Neural cell (in vitro differentiated cells): Measurements from ENCODE around the gene ATXN7L3. TPM values are rescaled to one million over a fixed set of nuclear protein-coding genes. Genes with fewer than 3 reads are reported as not detected.
"Not testable (repeated sequence)": the region's sequence is repeated elsewhere in the genome, so short reads cannot be mapped to it uniquely, and the experiment has no call there.

Experiments
- H2AFZ ChIP-seq: fragments of 200-600, 300-800 bp; sonication (generic), shearing (Covaris generic); 2 replicates; pipeline ENCODE4 v1.6.0; 2014; ENCODE audit warnings: low read depth, mild to moderate bottlenecking, antibody characterized with exemption, low read length, moderate library complexity
- H3F3A ChIP-seq: fragments of 200-600 bp; shearing (Covaris generic); 2 replicates; pipeline ENCODE4 v1.6.1; 2016; ENCODE audit warnings: mild to moderate bottlenecking, moderate library complexity, mixed read lengths, antibody characterized with exemption, low read length; ENCODE audit not compliant: insufficient read depth, poor library complexity, severe bottlenecking
- H3K27ac ChIP-seq: fragments of 200-600, 300-800 bp; sonication (generic), shearing (Covaris generic); 2 replicates; pipeline ENCODE4 v1.5.1; 2014; ENCODE audit warnings: mild to moderate bottlenecking, low read length, moderate library complexity
- H3K27me3 ChIP-seq: fragments of 300-800, 200-600 bp; sonication (generic), shearing (Covaris generic); 2 replicates; pipeline ENCODE4 v1.6.0; 2014; ENCODE audit warnings: mild to moderate bottlenecking, low read depth, low read length, moderate library complexity; ENCODE audit not compliant: insufficient read depth
- H3K36me3 ChIP-seq: fragments of 300-800, 200-600 bp; sonication (generic), shearing (Covaris generic); 2 replicates; pipeline ENCODE4 v1.5.1; 2014; ENCODE audit warnings: mild to moderate bottlenecking, antibody characterized with exemption, low read length, moderate library complexity; ENCODE audit not compliant: insufficient read depth
- H3K4me2 ChIP-seq: fragments of 300-800, 200-600 bp; sonication (generic), shearing (Covaris generic); 2 replicates; pipeline ENCODE4 v1.6.0; 2014; ENCODE audit warnings: mild to moderate bottlenecking, low read length
- H3K4me3 ChIP-seq: fragments of 300-800, 200-600 bp; sonication (generic), shearing (Covaris generic); 2 replicates; pipeline ENCODE4 v1.5.1; 2014; ENCODE audit warnings: mild to moderate bottlenecking, low read length, moderate library complexity
- H3K79me2 ChIP-seq: fragments of 200-600 bp; shearing (Covaris generic); replicated peaks from 2 replicates; pipeline ENCODE4 v1.6.0; 2014; ENCODE audit warnings: mild to moderate bottlenecking, low read length, moderate library complexity; ENCODE audit not compliant: insufficient read depth
- H3K9ac ChIP-seq: fragments of 300-800, 200-600 bp; sonication (generic), shearing (Covaris generic); 2 replicates; pipeline ENCODE4 v1.6.1; 2016; ENCODE audit warnings: mild to moderate bottlenecking, low read length, mixed read lengths
- H3K9me2 ChIP-seq: fragments of 200-600 bp; shearing (Covaris generic); 2 replicates; pipeline ENCODE4 v1.6.1; 2016; ENCODE audit warnings: mild to moderate bottlenecking, low read length, mixed read lengths; ENCODE audit not compliant: insufficient read depth
- H3K9me3 ChIP-seq: fragments of 200-600, 300-800 bp; sonication (generic), shearing (Covaris generic); 2 replicates; pipeline ENCODE4 v1.6.1; 2016; ENCODE audit warnings: mild to moderate bottlenecking, mixed run types, low read length, moderate library complexity, mixed read lengths
- H4K20me1 ChIP-seq: fragments of 200-600 bp; shearing (Covaris generic); 2 replicates; pipeline ENCODE4 v1.6.1; 2016; ENCODE audit warnings: mild to moderate bottlenecking, mixed run types; ENCODE audit not compliant: insufficient read depth
- EP300 ChIP-seq: fragments of 450-650 bp; conservative IDR thresholded peaks from 2 replicates; pipeline ENCODE4 v1.6.1; 2014; ENCODE audit warnings: antibody characterized with exemption, mild to moderate bottlenecking, moderate library complexity; ENCODE audit not compliant: poor library complexity, severe bottlenecking
- EZH2 ChIP-seq: fragments of 200-600, 300-800 bp; shearing (Covaris generic), sonication (generic); IDR thresholded peaks from 2 replicates; pipeline ENCODE4 v1.6.1; 2014; ENCODE audit warnings: antibody characterized with exemption, low read length, borderline replicate concordance, mild to moderate bottlenecking; ENCODE audit not compliant: insufficient read depth, poor library complexity, severe bottlenecking
- MXI1 ChIP-seq: fragments of 450-650 bp; conservative IDR thresholded peaks from 2 replicates; pipeline ENCODE4 v1.6.1; 2014; ENCODE audit warnings: antibody characterized with exemption, mild to moderate bottlenecking; ENCODE audit not compliant: poor library complexity, severe bottlenecking
- POLR2AphosphoS5 ChIP-seq: IDR thresholded peaks from 2 replicates; pipeline ENCODE4 v1.6.1; 2012
- RAD21 ChIP-seq: fragments of 450-650 bp; conservative IDR thresholded peaks from 2 replicates; pipeline ENCODE4 v1.6.1; 2014; ENCODE audit warnings: antibody characterized with exemption, mild to moderate bottlenecking, moderate library complexity
- SMC3 ChIP-seq: fragments of 450-650 bp; conservative IDR thresholded peaks from 2 replicates; pipeline ENCODE4 v1.6.1; 2014; ENCODE audit warnings: antibody characterized with exemption, mild to moderate bottlenecking, moderate library complexity; ENCODE audit not compliant: poor library complexity
- TAF1 ChIP-seq: IDR thresholded peaks from 2 replicates; pipeline ENCODE4 v1.6.1; 2012; ENCODE audit warnings: low read depth
- polyA plus RNA-seq: library from polyadenylated mRNA; depleted of rRNA; stranded (reverse); fragments of >200 nt; gene quantifications from 2 replicates; pipeline ENCODE4 v1.2.3, GENCODE V29; 2014
- TF ChIP-seq, protein P1 (sequence below): fragments of 450-650 bp; IDR thresholded peaks from 2 replicates; pipeline ENCODE4 v1.5.1; 2014; ENCODE audit warnings: antibody characterized with exemption, mild to moderate bottlenecking, moderate library complexity; ENCODE audit not compliant: poor library complexity, severe bottlenecking
- TF ChIP-seq, protein P2 (sequence below): IDR thresholded peaks from 2 replicates; pipeline ENCODE4 v1.6.1; 2012; ENCODE audit warnings: borderline replicate concordance

ATXN7L3 gene
- polyA plus RNA-seq, 1 donor from 2014 or later, result 97.2 TPM

- Histone ChIP-seq H4K20me1 (no peaks in the 10 kb centered on the region), H3K27ac (no peak overlapping the region), H3K4me2 (no peak overlapping the region), H3K9ac (no peak overlapping the region), H3K9me2 (no peaks in the 10 kb centered on the region), H3K36me3 (no peaks in the 10 kb centered on the region), H3F3A (no peaks in the 10 kb centered on the region), H3K4me3 (no peak overlapping the region), H3K79me2 (no peaks in the 10 kb centered on the region), H3K27me3 (no peaks in the 10 kb centered on the region), H2AFZ (no peak overlapping the region), H3K9me3 (no peaks in the 10 kb centered on the region)
- TF ChIP-seq MXI1, result no peak
- TF ChIP-seq SMC3, result no peak
- TF ChIP-seq, protein P1, sequence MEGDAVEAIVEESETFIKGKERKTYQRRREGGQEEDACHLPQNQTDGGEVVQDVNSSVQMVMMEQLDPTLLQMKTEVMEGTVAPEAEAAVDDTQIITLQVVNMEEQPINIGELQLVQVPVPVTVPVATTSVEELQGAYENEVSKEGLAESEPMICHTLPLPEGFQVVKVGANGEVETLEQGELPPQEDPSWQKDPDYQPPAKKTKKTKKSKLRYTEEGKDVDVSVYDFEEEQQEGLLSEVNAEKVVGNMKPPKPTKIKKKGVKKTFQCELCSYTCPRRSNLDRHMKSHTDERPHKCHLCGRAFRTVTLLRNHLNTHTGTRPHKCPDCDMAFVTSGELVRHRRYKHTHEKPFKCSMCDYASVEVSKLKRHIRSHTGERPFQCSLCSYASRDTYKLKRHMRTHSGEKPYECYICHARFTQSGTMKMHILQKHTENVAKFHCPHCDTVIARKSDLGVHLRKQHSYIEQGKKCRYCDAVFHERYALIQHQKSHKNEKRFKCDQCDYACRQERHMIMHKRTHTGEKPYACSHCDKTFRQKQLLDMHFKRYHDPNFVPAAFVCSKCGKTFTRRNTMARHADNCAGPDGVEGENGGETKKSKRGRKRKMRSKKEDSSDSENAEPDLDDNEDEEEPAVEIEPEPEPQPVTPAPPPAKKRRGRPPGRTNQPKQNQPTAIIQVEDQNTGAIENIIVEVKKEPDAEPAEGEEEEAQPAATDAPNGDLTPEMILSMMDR, result no peak
- TF ChIP-seq, protein P2, sequence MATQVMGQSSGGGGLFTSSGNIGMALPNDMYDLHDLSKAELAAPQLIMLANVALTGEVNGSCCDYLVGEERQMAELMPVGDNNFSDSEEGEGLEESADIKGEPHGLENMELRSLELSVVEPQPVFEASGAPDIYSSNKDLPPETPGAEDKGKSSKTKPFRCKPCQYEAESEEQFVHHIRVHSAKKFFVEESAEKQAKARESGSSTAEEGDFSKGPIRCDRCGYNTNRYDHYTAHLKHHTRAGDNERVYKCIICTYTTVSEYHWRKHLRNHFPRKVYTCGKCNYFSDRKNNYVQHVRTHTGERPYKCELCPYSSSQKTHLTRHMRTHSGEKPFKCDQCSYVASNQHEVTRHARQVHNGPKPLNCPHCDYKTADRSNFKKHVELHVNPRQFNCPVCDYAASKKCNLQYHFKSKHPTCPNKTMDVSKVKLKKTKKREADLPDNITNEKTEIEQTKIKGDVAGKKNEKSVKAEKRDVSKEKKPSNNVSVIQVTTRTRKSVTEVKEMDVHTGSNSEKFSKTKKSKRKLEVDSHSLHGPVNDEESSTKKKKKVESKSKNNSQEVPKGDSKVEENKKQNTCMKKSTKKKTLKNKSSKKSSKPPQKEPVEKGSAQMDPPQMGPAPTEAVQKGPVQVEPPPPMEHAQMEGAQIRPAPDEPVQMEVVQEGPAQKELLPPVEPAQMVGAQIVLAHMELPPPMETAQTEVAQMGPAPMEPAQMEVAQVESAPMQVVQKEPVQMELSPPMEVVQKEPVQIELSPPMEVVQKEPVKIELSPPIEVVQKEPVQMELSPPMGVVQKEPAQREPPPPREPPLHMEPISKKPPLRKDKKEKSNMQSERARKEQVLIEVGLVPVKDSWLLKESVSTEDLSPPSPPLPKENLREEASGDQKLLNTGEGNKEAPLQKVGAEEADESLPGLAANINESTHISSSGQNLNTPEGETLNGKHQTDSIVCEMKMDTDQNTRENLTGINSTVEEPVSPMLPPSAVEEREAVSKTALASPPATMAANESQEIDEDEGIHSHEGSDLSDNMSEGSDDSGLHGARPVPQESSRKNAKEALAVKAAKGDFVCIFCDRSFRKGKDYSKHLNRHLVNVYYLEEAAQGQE, result no peak
- no peak for TF ChIP-seq RAD21
- no peak for TF ChIP-seq TAF1
- TF ChIP-seq EZH2, result no peak
- TF ChIP-seq POLR2AphosphoS5, result no peak
- no peak for TF ChIP-seq EP300
Observed at GRCh38 chr17:44247440-44247841, 47.8 kb upstream of the ATXN7L3 start.

- H3K36me3 ChIP-seq, result no peaks in the 10 kb centered on the region
- no peak overlapping the region for H3K4me2 ChIP-seq
- no peak overlapping the region for H3K4me3 ChIP-seq
- TF ChIP-seq SMC3, result no peak
- no peak for TF ChIP-seq POLR2AphosphoS5
- no peak for TF ChIP-seq RAD21
- TF ChIP-seq, protein P1, result no peak
- no peak for TF ChIP-seq EP300
- no peak for TF ChIP-seq MXI1
- no peak for TF ChIP-seq EZH2
- TF ChIP-seq TAF1, result no peak
- H3K9ac ChIP-seq, result no peak overlapping the region
- H3K9me2 ChIP-seq, result no peaks in the 10 kb centered on the region
- no peaks in the 10 kb centered on the region for H3K9me3 ChIP-seq
- no peaks in the 10 kb centered on the region for H3K79me2 ChIP-seq
- no peak overlapping the region for H2AFZ ChIP-seq
- no peaks in the 10 kb centered on the region for H3F3A ChIP-seq
- no peaks in the 10 kb centered on the region for H4K20me1 ChIP-seq
- H3K27me3 ChIP-seq, result no peaks in the 10 kb centered on the region
- no peak overlapping the region for H3K27ac ChIP-seq
Observed at GRCh38 chr17:44241106-44241624, 41.5 kb upstream of the ATXN7L3 start.

DNA sequence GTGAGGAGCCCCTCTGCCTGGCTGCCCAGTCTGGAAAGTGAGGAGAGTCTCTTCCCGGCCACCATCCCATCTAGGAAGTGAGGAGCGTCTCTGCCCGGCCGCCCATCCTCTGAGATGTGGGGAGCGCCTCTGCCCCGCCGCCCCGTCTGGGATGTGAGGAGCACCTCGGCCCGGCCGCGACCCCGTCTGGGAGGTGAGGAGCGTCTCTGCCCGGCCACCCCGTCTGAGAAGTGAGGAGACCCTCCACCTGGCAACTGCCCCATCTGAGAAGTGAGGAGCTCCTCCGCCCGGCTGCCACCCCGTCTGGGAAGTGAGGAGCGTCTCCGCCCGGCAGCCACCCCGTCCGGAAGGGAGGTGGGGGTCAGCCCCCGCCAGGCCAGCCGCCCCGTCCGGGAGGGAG is 38.2 kb upstream of the ATXN7L3 start:
- H3K9me2 ChIP-seq, H4K20me1 ChIP-seq, H3K27me3 ChIP-seq, H3K9ac ChIP-seq, H3K36me3 ChIP-seq, H3F3A ChIP-seq, H2AFZ ChIP-seq, H3K79me2 ChIP-seq, H3K9me3 ChIP-seq, H3K4me3 ChIP-seq, H3K4me2 ChIP-seq, H3K27ac ChIP-seq: not testable (repeated sequence)
